Epithelial cell of esophagus (primary cell): ENCODE measurements around the gene SEMA4D.
"Not testable (repeated sequence)": the region's sequence is repeated elsewhere in the genome, so short reads cannot be mapped to it uniquely, and the experiment has no call there.

Source experiments
- DNase-seq: peaks from one replicate; pipeline ENCODE4 v3.0.0; 2010; ENCODE audit warnings: low read depth
- H3K4me3 ChIP-seq: 2 replicates; pipeline ENCODE4 v1.5.1; 2011; ENCODE audit warnings: mild to moderate bottlenecking, low read length, control low read depth
- TF ChIP-seq, protein P1 (sequence below): IDR thresholded peaks from 2 replicates; pipeline ENCODE4 v1.5.1; 2011; ENCODE audit warnings: low read depth, mild to moderate bottlenecking, low read length, control low read depth, inconsistent platforms; ENCODE audit not compliant: insufficient read depth; ENCODE audit errors: missing control alignments

The SEMA4D gene

DNA sequence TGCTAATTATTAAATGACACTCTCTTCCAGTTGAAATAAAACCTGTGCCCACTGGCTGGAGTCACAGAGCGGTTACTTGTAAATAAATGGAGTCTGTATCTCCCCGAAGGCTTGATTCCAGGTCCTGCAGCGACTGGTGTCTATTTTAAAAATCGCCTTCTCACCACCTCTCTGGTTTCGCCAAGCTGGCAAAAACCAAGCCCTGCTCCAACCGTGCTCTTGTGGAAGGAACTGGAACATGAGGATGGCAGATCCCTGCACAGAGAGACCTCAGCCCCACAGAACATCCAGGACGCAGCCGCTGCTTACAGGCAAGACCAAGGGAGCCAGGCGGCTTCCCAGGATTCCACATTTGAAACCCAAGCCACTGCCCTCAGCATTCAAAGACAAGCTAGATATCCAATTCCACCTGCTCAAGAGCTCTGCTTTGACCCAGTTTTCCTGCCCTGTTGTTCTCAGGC lies 15.0 kb downstream of the SEMA4D start:
- no peak for DNase-seq
- TF ChIP-seq, protein P1, sequence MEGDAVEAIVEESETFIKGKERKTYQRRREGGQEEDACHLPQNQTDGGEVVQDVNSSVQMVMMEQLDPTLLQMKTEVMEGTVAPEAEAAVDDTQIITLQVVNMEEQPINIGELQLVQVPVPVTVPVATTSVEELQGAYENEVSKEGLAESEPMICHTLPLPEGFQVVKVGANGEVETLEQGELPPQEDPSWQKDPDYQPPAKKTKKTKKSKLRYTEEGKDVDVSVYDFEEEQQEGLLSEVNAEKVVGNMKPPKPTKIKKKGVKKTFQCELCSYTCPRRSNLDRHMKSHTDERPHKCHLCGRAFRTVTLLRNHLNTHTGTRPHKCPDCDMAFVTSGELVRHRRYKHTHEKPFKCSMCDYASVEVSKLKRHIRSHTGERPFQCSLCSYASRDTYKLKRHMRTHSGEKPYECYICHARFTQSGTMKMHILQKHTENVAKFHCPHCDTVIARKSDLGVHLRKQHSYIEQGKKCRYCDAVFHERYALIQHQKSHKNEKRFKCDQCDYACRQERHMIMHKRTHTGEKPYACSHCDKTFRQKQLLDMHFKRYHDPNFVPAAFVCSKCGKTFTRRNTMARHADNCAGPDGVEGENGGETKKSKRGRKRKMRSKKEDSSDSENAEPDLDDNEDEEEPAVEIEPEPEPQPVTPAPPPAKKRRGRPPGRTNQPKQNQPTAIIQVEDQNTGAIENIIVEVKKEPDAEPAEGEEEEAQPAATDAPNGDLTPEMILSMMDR: no peak
- H3K4me3 ChIP-seq: no peak overlapping the region

- no peak overlapping the region for H3K4me3 ChIP-seq
- TF ChIP-seq, protein P1: no peak
- DNase-seq: no peak
These were observed 15.7 kb downstream of the SEMA4D start for GRCh38 chr9:89482056-89482851.

DNA sequence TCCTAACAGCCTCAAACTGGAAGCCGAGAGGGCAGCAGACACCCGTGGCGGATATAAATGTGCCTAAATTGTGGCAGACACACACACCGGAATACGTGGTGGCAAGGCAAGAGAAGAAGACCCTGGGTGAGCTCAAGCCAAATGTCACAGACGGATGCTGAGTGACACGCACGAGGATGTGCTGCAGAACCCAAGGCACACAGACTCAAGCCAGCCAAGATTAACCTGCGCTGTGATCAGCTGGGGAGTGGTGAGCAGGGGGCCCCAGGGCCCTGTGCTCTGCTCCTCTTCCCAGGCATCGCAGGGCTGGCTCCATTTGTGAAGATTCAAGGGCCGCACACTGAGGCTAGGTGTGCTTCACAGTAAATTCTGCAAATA lies 16.4 kb downstream of the SEMA4D start:
- DNase-seq: no peak
- TF ChIP-seq, protein P1: no peak
- H3K4me3 ChIP-seq: no peak overlapping the region

DNA sequence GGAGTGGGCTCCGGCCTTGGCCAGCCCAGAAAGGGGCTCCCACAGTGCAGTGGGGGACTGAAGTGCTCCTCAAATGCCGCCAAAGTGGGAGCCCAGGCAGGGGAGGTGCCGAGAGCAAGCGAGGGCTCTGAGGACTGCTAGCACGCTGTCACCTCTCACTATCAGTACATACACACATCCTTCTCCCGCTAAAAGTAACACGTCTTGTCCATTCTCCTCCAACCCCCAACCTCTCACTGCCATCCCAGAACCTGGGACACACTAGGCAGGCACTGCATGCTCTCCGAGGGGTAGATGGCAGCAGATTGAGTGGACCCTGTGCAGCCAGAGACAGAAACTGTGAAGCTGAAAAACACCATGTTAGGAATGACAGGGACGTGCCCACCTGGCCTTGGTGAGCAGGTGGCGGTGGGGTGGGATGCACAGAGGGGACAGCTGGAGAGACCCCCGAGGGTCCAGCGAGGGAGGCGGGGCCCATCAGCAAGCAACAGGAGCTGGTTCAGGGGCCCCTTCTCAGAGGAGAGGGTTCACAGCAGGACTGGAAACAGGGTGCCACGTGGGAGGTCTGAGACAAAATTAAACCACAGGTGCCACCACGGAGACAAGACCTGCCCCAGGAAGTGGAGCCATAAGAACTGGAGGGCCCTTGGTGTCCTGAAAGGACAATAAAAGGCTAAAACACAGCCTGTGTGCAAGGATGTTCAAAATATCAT lies 16.9 kb downstream of the SEMA4D start:
- DNase-seq: no peak
- TF ChIP-seq, protein P1: no peak
- no peak overlapping the region for H3K4me3 ChIP-seq

GRCh38 chr9:89480372-89480771 lies 17.5 kb downstream of the SEMA4D start:
- H3K4me3 ChIP-seq, DNase-seq: not testable (repeated sequence)

GRCh38 chr9:89479669-89480011 lies 18.3 kb downstream of the SEMA4D start:
- DNase-seq, H3K4me3 ChIP-seq: not testable (repeated sequence)

GRCh38 chr9:89478821-89479668 lies 18.9 kb downstream of the SEMA4D start:
- H3K4me3 ChIP-seq: no peak overlapping the region
- TF ChIP-seq, protein P1: no peak
- DNase-seq: no peak
